Fibroblast of upper back skin (primary cell): ENCODE results near the gene PUDP.
A peak's percentile ranks its signal among the peaks of the same experiment; 100 is the strongest.
"Not testable (repeated sequence)": the region's sequence is repeated elsewhere in the genome, so short reads cannot be mapped to it uniquely, and the experiment has no call there.

Experiments used
- DNase-seq: peaks from one replicate; pipeline ENCODE4 v3.0.0-alpha.2; 2013

The PUDP gene

DNA sequence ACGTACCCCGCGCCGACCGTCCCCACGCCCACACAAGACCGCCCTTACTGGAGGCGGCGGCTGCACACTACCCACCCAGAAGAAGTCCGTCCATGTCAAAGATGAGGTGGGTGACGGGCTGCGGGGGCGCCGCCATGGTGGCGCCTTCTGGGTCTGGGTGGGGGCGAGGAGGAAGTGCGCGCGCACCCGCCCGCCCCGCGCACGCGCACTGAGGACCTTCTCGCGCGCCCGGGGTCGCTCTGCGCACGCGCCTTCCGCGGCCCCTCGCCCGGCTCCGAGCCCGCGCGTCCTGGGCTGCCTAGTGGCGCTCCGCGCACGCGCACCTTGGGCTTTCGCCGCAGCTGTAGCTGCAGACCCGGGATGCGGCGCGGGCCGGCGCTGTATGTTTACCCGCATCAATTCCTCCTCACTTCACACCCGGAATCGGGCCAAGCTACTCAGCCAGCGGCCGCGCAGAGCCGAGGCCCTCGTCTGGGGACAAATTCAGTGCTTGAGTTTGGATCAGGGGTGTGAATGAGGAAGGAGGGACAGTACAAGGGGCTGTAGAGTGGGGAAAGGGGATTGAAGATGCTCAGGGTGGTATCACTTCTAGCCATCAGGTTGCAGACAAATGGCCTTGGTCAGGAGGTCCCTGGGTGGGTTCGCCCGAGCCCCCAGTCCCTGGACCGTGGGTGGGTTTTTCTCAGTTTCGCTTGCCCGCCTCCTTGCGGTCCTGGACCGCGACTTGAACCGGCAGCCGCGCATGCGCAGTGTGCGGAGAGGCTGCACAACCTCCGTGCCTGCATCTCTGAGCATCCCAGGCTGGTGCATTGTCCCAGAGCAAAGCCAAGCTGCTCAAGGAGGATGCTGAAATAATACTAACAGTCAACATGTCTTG lies at the start of gene PUDP:
PUDP (minus strand) TSS at position 176 of the 877 bp plus-strand sequence; CDS start at position 136, 40 bp downstream.
- peak; percentile 79 for DNase-seq

DNA sequence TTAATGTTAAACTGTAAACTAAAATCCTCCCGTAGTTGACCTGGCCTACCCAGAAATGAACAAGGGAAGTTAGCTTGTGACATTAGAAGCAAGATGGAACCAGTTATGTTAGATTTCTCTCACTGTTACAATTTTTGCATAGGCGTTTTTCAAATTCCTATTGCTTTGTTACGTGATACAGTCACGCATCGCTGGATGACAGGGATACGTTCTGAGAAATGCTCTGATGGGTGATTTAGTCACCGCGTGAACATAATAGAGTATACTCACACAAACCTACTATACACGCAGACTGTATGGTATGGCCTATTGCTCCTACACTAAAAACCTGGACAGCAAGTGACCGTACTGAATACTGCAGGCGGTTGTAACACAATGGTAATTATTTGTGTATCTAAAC lies 46.7 kb upstream of the PUDP start:
- DNase-seq = no peak

DNA sequence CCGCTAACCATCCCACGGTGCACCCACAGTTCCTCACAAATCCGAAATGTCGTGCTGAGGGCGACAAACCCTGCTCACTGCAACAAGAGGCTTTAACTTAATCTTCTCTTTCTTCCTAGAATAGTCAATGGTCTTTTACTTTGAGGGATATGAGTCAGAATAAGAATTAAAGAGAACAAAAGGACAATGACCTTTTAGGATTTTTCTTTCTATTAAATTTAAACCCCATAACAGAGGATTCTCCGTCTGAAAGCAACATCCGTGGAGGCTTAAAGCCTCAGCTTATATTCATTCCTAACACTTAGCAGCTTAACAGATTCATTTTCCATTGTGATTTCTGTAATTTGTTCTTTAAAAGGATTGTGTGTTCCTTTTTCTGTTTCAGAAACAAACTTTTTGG lies 44.9 kb upstream of the PUDP start:
- no peak for DNase-seq

DNA sequence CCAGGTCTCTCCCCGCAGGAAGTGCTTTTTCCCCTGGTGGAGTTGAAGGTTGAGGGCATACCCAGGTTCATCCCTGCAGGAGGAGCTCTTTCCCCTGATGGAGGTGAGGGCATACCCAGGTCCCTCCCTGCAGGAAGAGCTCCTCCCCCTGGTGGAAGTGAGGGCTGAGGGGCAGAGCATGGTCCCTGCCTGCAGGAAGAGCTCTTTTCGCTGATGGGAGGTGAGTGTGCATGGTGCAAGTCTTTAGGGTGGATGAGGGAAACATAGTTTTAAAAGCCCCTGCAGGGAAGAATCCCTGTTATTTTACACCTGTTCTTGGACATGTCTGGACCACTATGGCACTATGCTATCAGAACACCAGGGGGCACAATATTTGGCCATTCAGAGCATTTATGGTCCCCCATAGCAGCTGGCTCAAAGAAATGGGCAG lies 43.7 kb upstream of the PUDP start:
- DNase-seq = no peak

DNA sequence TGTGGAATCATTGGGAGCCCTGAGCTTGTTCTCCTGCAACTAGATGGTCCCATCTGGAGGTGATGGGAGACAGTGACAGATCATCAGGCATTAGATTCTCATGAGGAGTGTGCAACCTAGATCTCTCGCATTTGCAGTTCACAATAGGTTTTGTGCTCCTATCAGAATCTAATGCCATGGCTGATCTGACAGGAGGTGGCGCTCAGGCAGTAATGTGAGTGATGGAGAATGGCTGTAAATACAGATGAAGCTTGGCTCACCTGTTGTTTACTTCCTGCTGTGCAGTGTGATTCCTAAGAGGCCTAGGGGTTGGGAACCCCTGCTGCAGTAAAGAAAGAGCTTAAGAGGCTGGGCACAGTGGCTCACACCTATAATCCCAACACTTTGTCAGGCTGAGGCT lies 42.2 kb upstream of the PUDP start:
- DNase-seq = no peak

DNA sequence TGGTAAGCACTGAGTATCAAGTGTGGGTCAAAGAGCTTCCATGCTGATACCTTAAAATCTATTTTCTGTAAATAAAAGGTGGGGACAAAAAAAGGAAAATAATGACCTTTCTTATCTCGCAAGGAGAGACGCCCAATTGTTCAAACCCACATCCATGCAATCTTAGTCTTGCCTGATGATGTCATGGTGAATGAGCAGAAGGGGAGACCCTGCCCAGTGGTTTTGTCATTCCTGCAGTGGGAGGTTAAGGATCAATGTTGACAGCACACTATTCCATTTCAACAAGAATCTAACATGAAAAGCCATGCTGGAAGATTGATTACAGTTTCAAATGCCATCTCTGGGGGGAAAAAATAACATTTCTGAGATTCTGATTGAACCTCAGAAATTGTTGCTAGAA lies 40.7 kb upstream of the PUDP start:
- DNase-seq = no peak

DNA sequence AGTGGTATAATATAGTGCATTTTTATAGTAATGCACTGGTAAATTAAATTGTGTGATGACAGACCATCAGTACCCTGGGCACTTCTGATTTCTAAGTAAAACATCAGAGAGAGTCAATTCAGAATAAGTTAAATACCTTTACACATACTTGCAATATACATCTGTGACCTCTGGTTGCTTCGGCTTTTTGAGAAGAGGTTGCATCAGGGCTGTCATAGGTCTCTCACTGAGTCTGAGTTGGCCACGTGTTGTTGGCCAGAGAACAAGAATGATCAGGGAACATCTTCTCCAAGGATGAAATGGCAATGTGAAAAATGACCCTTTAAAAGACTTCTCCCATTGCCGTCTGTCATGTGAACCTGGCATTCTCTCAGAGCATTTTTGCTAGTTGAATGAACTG lies 36.9 kb upstream of the PUDP start:
- DNase-seq = peak; percentile 40

DNA sequence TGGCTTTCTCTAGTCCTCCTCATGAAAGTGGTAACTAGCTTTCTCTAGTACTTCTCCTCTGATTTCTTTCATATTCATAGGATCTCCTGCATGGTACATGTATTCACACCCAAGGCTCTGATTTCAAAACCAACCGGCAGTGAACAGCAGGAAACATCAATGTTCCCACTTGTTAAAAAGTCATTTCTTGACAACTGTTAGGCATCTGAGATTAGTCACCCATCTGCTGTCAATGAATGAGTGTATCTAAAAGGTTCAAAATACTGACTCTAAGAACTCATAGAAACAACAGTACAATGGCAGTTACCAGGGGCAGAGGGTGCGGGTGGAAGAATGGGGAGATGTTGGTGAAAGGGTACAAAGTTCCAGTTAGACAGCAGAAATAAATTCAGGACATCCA lies 31.5 kb upstream of the PUDP start:
- DNase-seq = no peak

DNA sequence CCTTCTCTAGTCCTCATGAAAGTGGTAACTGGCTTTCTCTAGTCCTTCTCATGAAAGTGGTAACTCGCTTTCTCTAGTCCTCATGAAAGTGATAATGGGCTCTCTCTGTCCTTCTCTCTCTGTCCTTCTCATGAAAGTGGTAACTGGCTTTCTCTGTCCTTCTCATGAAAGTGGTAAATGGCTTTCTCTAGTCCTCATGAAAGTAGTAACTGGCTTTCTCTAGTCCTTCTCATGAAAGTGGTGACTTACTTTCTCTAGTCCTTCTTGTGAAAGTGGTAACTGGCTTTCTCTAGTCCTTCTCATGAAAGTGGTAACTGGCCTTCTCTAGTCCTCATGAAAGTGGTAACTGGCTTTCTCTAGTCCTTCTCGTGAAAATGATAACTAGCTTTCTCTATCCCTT lies 30.9 kb upstream of the PUDP start:
- not testable (repeated sequence) for DNase-seq

DNA sequence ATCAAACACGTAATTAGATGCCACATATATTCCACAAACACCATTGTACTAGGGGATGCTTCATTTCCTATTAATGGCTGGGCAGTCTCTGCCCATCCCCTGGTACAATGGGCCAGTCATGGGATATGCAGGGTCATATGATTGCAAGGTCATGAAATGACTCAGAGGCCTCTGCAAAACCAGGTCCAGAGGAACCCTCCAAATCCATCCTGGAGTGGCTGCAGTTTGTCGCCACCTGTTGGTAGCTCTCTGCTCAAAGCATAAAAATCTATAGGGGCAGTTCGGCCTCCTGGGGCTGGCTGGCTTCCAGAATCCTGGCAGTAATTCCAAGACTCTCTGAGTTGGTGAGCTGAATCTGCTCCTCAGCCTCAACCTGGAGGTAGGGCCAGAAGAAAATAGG lies 22.9 kb upstream of the PUDP start:
- no peak for DNase-seq

DNA sequence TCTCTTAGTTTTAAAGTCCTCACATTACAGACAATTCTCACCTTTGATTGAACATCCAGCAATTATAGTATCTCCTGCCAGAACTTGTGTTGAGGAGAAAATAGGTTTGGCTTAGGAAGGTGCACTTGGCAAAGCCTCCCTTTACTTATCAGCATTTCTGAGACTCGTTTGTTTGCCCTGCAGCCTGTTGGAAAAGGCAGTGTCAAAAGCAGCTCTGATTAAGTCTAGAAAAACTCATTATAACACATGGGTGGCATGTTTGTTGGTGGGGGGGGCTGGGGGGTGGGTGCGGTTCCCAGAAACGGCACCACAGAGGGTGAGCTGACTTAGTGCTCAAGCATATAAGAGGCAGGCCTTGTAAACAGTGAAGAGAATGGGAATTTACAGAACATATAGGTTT lies 21.7 kb upstream of the PUDP start:
- no peak for DNase-seq

DNA sequence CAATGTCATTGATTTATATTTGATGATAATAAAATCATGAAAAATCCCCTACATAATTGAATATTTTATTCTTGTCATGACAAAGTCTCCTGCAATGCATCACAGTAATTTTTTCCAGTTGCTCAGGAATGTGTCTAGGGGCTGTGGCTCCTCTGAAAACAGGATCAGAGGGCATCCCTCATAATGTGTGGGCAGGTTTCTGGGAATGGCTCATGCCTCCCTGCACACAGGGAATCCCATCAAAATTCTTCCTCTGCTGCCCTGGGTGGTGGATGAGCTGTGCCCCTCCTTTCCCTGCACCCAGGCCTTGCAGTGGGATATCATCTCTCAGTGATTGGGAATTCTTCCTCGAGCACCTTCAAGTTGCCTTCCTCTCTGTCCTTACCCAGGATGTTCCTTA lies 20.4 kb upstream of the PUDP start:
- no peak for DNase-seq

DNA sequence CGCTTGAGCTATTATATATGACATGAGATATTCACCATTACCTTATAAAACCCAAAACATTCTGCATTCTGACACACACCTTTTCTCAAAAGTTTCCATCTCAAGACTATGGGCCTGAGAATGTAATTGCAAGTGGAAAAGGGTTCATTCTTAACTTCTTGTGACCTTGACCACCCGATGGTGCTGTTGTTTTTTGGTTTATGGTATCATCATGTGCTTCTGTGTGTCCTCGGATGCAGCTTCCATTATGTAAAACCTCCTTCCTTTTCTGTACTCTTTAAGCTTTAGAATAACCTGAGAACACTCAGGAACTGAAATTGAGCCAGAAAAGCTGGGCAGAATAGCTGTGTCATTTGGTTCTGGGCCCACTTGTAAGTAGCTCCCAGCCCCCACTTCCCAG lies 16.2 kb upstream of the PUDP start:
- DNase-seq = no peak

DNA sequence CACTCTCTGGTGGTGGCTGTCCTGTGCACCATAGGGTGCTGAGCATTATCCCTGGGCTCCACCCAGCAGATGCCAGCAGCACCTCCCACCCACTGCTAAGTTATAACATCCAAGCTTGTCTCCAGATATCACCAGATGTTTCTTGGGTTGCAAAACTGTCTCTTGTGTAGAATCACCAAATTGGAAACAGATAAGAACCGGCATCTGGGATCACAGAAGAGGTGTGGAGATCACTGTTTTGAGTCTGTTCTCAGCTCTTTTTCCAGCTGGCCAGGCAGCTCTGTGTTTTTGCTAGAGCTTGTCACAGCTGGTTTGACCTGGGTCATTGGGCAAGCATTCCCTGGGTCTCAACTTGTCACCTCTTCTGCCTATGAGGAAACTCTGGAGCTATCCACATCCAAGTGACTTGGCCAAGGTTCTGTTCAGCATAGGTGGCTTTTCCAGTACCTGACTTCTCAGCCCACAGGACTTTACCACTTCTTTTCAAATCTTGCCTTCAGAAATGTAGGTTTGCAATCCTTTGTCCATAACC lies 15.3 kb upstream of the PUDP start:
- no peak for DNase-seq

DNA sequence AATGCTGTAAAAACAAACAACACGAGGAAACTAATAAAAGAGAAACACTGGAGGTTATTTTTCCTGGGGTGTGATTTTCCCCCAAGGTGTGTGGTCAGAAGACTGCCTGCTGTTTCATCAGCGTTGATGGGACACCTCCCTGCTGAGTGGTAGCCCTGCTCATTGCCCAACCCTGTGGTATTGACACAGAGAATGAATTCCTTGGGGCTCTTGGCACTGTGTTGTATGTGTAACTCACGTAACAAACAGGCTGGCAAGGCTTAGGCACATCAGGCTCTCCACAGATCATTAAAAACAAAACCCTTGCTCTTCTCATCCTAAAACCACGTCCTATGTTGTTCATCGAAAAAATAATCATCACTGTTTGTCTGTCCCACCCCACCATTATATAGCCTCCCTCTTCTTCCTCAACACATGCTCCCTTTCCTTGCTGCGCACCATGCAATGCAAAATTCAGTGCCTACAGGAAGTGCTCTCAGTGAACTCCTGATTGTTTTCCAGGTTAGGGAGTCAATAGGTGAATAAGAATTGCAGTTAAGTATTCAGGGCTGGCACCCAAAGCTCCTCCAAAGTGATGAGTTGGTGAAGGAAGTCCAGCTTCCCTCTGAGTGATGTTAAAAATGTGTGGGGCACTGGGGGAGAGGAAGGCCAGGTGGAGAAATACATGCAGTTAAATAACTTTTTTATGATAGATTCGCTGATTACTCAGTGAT lies 11.4 kb upstream of the PUDP start:
- DNase-seq = peak; percentile 16

DNA sequence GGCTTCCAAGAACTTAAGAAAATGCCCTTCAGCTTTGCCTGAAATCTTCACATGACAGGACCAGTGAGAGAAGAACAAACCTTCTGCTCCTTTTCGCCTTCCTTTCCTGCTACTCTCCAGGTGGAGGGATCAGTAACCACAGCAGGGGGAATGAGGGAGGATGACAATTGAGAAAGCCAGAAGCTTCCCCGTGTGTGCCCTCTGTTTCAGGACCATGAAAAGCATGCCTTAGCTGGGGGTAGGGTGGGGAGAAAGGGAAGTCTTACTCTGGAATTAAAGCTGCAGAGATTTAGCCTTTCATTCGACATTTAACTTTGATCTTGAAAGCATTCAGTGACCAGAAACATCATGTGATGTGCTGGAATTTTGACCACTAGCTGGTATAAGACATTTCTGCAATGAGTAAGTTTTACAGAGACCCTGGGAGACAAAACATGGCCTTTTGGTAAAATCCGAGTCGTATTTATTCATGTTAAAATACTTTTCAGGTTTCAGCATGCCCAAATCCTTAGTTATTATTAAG lies 10.6 kb upstream of the PUDP start:
- DNase-seq = peak; percentile 27

DNA sequence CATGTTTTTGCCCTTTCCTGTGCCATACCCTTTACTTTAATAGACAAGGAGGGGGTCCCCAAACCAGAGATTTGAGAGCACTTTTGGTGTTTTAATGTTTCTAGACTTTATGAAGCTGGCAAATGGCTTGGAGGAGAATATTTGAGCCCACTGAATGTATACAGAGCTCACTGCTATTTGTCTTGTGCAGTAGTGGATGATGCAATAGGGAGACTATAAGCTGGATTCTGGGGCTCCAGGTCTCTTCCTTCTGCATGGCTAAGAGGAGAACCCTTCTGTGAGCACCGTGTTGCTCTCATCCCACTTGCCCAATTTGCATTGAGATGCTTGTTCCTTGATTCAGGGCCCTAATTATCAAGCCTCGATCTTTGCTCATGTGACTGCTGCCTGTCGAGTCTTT lies 8.9 kb upstream of the PUDP start:
- no peak for DNase-seq

DNA sequence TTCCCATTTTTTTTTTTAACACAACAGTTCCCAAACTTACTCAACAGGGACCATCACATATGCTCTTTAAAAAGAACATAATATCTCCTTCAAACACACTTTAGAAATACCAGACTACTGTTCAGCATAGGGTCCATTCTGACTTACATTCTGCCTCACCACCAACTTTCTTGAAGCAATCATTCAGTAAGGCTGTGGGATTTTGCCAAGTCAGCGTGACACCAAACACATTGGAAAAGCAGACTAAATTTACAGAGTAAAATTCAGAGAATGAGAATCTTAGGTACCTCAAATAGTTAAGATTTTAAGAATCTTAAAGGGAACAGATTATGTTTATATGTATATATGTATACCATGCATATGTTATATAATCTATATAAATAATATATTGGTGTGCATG lies 7.2 kb upstream of the PUDP start:
- no peak for DNase-seq

DNA sequence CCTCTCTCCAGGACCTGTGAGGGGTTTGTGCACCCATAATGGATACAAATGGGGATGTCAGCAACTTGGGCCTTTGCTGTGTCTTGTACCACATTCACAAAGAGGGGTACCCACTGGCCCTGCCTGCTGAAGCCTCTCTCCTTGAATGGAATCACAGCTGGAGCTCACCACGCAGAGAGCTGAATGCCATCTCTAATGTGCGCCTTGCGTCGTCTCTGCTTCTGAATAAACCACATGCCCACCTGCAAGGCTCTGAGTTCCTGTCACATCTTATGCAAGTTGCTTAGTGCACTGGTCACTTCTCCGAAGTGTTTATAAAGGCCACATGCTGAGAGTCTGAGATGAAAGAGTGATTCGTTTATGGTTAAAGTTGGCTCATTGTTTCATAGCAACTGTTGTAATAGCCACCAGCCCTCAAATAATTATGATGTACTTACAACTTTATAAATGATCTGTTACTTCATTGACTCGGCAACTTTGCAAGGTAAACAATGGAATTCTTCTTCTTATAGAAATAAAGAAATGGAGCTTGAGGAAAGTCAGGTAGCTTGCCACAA lies 6.2 kb upstream of the PUDP start:
- DNase-seq = no peak

DNA sequence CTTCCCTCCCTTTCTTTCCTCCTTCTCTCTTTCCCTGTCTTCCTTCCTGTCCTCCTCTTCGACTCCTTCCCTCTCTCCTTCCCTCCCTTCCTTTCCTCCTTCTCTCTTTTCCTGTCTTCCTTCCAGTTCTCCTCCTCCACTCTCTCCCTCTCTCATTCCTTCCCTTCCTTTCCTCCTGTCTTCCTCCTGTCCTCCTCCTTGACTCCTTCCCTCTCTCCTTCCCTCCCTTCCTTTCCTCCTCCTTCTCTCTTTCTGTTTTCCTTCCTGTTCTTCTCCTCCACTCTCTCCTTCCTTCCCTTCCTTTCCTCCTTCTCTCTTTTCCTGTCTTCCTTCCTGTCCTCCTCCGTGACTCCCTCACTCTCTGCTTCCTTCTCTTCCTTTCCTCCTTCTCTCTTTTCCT lies 5.3 kb upstream of the PUDP start:
- DNase-seq = no peak

DNA sequence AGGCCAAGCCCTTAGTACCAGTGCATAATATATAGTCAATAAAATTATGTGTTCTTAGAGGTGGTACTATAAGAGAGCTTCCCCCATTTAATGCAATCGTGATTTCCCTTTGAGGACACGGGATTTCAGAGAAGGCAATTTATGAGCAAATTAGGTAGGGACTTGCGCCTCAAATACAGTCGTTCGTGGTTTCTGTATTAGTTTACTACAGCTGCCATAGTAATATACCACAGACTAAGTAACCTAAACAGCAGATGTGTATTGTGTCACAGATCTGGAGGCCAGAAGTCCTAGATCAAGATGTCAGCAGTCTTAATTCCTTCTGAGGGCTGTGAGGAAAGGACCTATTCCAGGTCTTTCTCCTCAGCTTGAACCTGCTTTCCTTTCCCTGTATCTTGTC lies 1.5 kb upstream of the PUDP start:
- DNase-seq = no peak

DNA sequence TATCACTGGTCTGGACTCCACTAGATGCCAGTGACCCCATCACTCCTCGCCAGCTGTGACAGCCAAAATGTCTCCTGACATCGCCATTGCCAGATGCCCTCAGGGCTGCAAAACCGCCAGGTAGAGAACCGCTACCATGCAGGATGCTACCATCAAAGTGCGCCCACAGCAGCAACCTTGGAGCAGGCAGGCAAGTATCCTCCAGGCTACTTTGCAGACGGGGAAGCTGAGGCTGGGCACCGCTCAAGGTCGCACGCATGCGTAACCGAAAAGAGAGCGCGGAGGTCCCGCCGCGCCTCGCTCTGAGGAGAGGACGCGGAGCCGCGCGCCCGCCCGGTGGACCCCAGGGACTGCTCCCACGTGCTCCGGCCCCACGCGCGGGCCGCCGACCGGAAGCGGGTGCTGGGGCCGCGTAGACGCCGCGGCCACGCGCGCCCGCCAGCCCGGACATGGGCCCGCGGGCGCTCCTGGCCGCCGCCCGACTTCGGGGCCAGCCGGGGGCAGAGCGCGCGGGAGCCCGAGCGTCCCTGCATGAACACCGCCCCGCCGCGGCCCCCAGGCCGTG lies 458 bp downstream of the PUDP start, which contains the start of gene STS:
STS (plus strand) TSS at position 300 of the 565 bp plus-strand sequence. CDS start 105,488 bp downstream, outside the sequence.
- no peak for DNase-seq
